Activated CD4-positive, alpha-beta memory T cell treated with anti-CD3 and anti-CD28 coated beads, Interleukin-2, amount 10 ng/mL, durations not matched to agents 7 days and 5 days (primary cell): ENCODE data around the gene CA5A. TPM values are rescaled to one million over a fixed set of nuclear protein-coding genes. Genes with fewer than 3 reads are reported as not detected.
"Not testable (repeated sequence)": the region's sequence is repeated elsewhere in the genome, so short reads cannot be mapped to it uniquely, and the experiment has no call there.

Source experiments
- CTCF ChIA-PET: fragments of 350-600 bp; sonication (Branson Sonifier 250); formaldehyde crosslinking; loops from one replicate; lab custom pipeline; 2021; ENCODE audit warnings: antibody characterized with exemption, inconsistent platforms; lab: Charles Lee
- POLR2A ChIA-PET: fragments of 350-600 bp; sonication (Branson Sonifier 250); formaldehyde crosslinking; loops from one replicate; lab custom pipeline; 2021; ENCODE audit warnings: antibody characterized with exemption; lab: Charles Lee
- DNase-seq: peaks from one replicate; pipeline ENCODE4 v3.0.0-alpha.2; 2020
- H3K27ac Mint-ChIP-seq: one replicate; pipeline ENCODE4 v1.8.0; 2021; ENCODE audit warnings: mild to moderate bottlenecking, mixed read lengths
- H3K27me3 Mint-ChIP-seq: one replicate; pipeline ENCODE4 v1.8.0; 2021; ENCODE audit warnings: mixed read lengths
- H3K36me3 Mint-ChIP-seq: one replicate; pipeline ENCODE4 v1.8.0; 2021; ENCODE audit warnings: low read depth, mixed read lengths
- H3K4me1 Mint-ChIP-seq: one replicate; pipeline ENCODE4 v1.8.0; 2021; ENCODE audit warnings: mixed read lengths
- H3K4me3 Mint-ChIP-seq: one replicate; pipeline ENCODE4 v1.8.0; 2021; ENCODE audit warnings: mild to moderate bottlenecking, mixed read lengths
- H3K9me3 Mint-ChIP-seq: one replicate; pipeline ENCODE4 v1.8.0; 2021; ENCODE audit warnings: mixed read lengths
- total RNA-seq, 2 experiments: library from RNA; stranded (reverse); gene quantifications; one replicate each; pipeline ENCODE4 v1.2.3, GENCODE V29; 2021

CA5A gene
- total RNA-seq, 2 experiments from 2014 or later = not detected

GRCh38 chr16:87894005-87894404, 42.3 kb downstream of the CA5A start:
- H3K9me3 Mint-ChIP-seq, H3K27me3 Mint-ChIP-seq, H3K36me3 Mint-ChIP-seq, DNase-seq, H3K4me3 Mint-ChIP-seq: not testable (repeated sequence)
- ChIA-PET CTCF (interaction anchor here (1.5 kb wide), 1 partner anchor 23 kb away, joined by 5 read pairs; no protein-coding TSS in a partner anchor), POLR2A (interaction anchor here (1.1 to 5.1 kb wide), 2 partner anchors 18 to 115 kb away, joined by 3 to 38 read pairs; no protein-coding TSS in a partner anchor)
- Mint-ChIP-seq H3K27ac (peak overlapping the region; percentile 100), H3K4me1 (peaks cover 54% of the 10 kb centered on the region)

- Mint-ChIP-seq H3K27ac (no peak overlapping the region), H3K9me3 (no peaks in the 10 kb centered on the region), H3K36me3 (no peaks in the 10 kb centered on the region), H3K4me1 (peaks cover 34% of the 10 kb centered on the region), H3K27me3 (no peaks in the 10 kb centered on the region), H3K4me3 (no peak overlapping the region)
- POLR2A ChIA-PET = no interaction called here
- DNase-seq = no peak
- CTCF ChIA-PET = no interaction called here
Observed at GRCh38 chr16:87891764-87892163, 44.6 kb downstream of the CA5A start.

GRCh38 chr16:87889762-87890161, 46.6 kb downstream of the CA5A start:
- DNase-seq = peak; percentile 59
- CTCF ChIA-PET = interaction anchor here (1.2 to 1.4 kb wide), 2 partner anchors 9 to 40 kb away, joined by 3 to 4 read pairs; no protein-coding TSS in a partner anchor
- POLR2A ChIA-PET = not testable (repeated sequence)

GRCh38 chr16:87888346-87888745, 48.0 kb downstream of the CA5A start:
- H3K27ac Mint-ChIP-seq, POLR2A ChIA-PET, DNase-seq, H3K9me3 Mint-ChIP-seq, H3K27me3 Mint-ChIP-seq, H3K4me1 Mint-ChIP-seq, H3K36me3 Mint-ChIP-seq, H3K4me3 Mint-ChIP-seq: not testable (repeated sequence)
- CTCF ChIA-PET = interaction anchor here (1.0 to 1.4 kb wide), 2 partner anchors 8 to 17 kb away, joined by 3 to 4 read pairs; no protein-coding TSS in a partner anchor

More at GRCh38 chr16:87889762-87890161, 46.6 kb downstream of the CA5A start:
- not testable (repeated sequence) for H3K27ac Mint-ChIP-seq, H3K36me3 Mint-ChIP-seq, H3K9me3 Mint-ChIP-seq, H3K27me3 Mint-ChIP-seq, H3K4me3 Mint-ChIP-seq
- H3K4me1 Mint-ChIP-seq = peaks cover 15% of the 10 kb centered on the region

GRCh38 chr16:87887931-87888330, 48.4 kb downstream of the CA5A start:
- H3K4me3 Mint-ChIP-seq, CTCF ChIA-PET, POLR2A ChIA-PET, H3K4me1 Mint-ChIP-seq, H3K9me3 Mint-ChIP-seq, DNase-seq, H3K36me3 Mint-ChIP-seq, H3K27me3 Mint-ChIP-seq, H3K27ac Mint-ChIP-seq: not testable (repeated sequence)

- POLR2A ChIA-PET = interaction anchor here (0.9 to 1.2 kb wide), 2 partner anchors 10 to 13 kb away, joined by 3 to 4 read pairs; no protein-coding TSS in a partner anchor
- CTCF ChIA-PET = interaction anchor here (1.0 to 1.4 kb wide), 2 partner anchors 10 to 14 kb away, joined by 3 to 6 read pairs; no protein-coding TSS in a partner anchor
- DNase-seq, H3K27ac Mint-ChIP-seq, H3K4me3 Mint-ChIP-seq, H3K36me3 Mint-ChIP-seq, H3K4me1 Mint-ChIP-seq, H3K9me3 Mint-ChIP-seq: not testable (repeated sequence)
- peaks cover 12% of the 10 kb centered on the region for H3K27me3 Mint-ChIP-seq
Observed at GRCh38 chr16:87885371-87885967, 50.9 kb downstream of the CA5A start.

GRCh38 chr16:87882436-87883019, 53.8 kb downstream of the CA5A start:
- peaks cover 8% of the 10 kb centered on the region for H3K9me3 Mint-ChIP-seq
- DNase-seq = no peak
- peaks cover 3% of the 10 kb centered on the region for H3K4me1 Mint-ChIP-seq
- ChIA-PET CTCF (no interaction called here), POLR2A (interaction anchor here (1.2 kb wide), 1 partner anchor 13 kb away, joined by 4 read pairs; no protein-coding TSS in a partner anchor)
- H3K27me3 Mint-ChIP-seq = peaks cover 24% of the 10 kb centered on the region
- no peak overlapping the region for H3K4me3 Mint-ChIP-seq
- H3K36me3 Mint-ChIP-seq = peaks cover 5% of the 10 kb centered on the region
- no peak overlapping the region for H3K27ac Mint-ChIP-seq

- H3K27ac Mint-ChIP-seq = no peak overlapping the region
- POLR2A ChIA-PET = interaction anchor here (1.2 kb wide), 1 partner anchor 14 kb away, joined by 4 read pairs; no protein-coding TSS in a partner anchor
Observed at GRCh38 chr16:87881324-87882200, 54.8 kb downstream of the CA5A start.

GRCh38 chr16:87880117-87880696, 56.1 kb downstream of the CA5A start:
- ChIA-PET CTCF (interaction anchor here (0.8 kb wide), 1 partner anchor 9 kb away, joined by 4 read pairs; no protein-coding TSS in a partner anchor), POLR2A (no interaction called here)
- Mint-ChIP-seq H3K27me3 (peaks cover 22% of the 10 kb centered on the region), H3K36me3 (peaks cover 5% of the 10 kb centered on the region), H3K4me1 (peaks cover 19% of the 10 kb centered on the region), H3K4me3 (no peak overlapping the region), H3K9me3 (peaks cover 8% of the 10 kb centered on the region), H3K27ac (no peak overlapping the region)
- no peak for DNase-seq

More at GRCh38 chr16:87881324-87882200, 54.8 kb downstream of the CA5A start:
- peaks cover 7% of the 10 kb centered on the region for H3K4me1 Mint-ChIP-seq
- CTCF ChIA-PET = interaction anchor here (1.4 kb wide), 1 partner anchor 32 kb away, joined by 3 read pairs; no protein-coding TSS in a partner anchor
- H3K9me3 Mint-ChIP-seq = peaks cover 8% of the 10 kb centered on the region
- no peak for DNase-seq
- no peak overlapping the region for H3K4me3 Mint-ChIP-seq
- peaks cover 24% of the 10 kb centered on the region for H3K27me3 Mint-ChIP-seq
- peaks cover 5% of the 10 kb centered on the region for H3K36me3 Mint-ChIP-seq

- Mint-ChIP-seq H3K27me3 (peaks cover 22% of the 10 kb centered on the region), H3K4me1 (peaks cover 25% of the 10 kb centered on the region)
- POLR2A ChIA-PET, H3K27ac Mint-ChIP-seq, CTCF ChIA-PET, H3K4me3 Mint-ChIP-seq, H3K9me3 Mint-ChIP-seq, DNase-seq, H3K36me3 Mint-ChIP-seq: not testable (repeated sequence)
Observed at GRCh38 chr16:87879411-87880013, 56.8 kb downstream of the CA5A start.

- DNase-seq = no peak
- ChIA-PET POLR2A (interaction anchor here (0.7 kb wide), 1 partner anchor 78 kb away, joined by 4 read pairs; no protein-coding TSS in a partner anchor), CTCF (no interaction called here)
- Mint-ChIP-seq H3K27me3 (peaks cover 22% of the 10 kb centered on the region), H3K36me3 (peaks cover 5% of the 10 kb centered on the region), H3K4me1 (peaks cover 28% of the 10 kb centered on the region), H3K9me3 (peaks cover 8% of the 10 kb centered on the region), H3K4me3 (no peak overlapping the region), H3K27ac (no peak overlapping the region)
Observed at GRCh38 chr16:87878704-87879103, 57.6 kb downstream of the CA5A start.

- peaks cover 30% of the 10 kb centered on the region for H3K4me1 Mint-ChIP-seq
- peaks cover 22% of the 10 kb centered on the region for H3K27me3 Mint-ChIP-seq
- CTCF ChIA-PET = no interaction called here
- peak; percentile 57 for DNase-seq
- H3K9me3 Mint-ChIP-seq = peaks cover 8% of the 10 kb centered on the region
- no peak overlapping the region for H3K4me3 Mint-ChIP-seq
- H3K36me3 Mint-ChIP-seq = peaks cover 5% of the 10 kb centered on the region
- no peak overlapping the region for H3K27ac Mint-ChIP-seq
- POLR2A ChIA-PET = interaction anchor here (0.7 to 4.4 kb wide), 3 partner anchors 19 to 113 kb away, joined by 3 to 38 read pairs (median 4); partner anchors contain the start of gene KLHDC4
Observed at GRCh38 chr16:87877942-87878507, 58.3 kb downstream of the CA5A start.
